ENCODE measurements around the gene MAGI2.

- TF ChIP-seq, protein P1, sequence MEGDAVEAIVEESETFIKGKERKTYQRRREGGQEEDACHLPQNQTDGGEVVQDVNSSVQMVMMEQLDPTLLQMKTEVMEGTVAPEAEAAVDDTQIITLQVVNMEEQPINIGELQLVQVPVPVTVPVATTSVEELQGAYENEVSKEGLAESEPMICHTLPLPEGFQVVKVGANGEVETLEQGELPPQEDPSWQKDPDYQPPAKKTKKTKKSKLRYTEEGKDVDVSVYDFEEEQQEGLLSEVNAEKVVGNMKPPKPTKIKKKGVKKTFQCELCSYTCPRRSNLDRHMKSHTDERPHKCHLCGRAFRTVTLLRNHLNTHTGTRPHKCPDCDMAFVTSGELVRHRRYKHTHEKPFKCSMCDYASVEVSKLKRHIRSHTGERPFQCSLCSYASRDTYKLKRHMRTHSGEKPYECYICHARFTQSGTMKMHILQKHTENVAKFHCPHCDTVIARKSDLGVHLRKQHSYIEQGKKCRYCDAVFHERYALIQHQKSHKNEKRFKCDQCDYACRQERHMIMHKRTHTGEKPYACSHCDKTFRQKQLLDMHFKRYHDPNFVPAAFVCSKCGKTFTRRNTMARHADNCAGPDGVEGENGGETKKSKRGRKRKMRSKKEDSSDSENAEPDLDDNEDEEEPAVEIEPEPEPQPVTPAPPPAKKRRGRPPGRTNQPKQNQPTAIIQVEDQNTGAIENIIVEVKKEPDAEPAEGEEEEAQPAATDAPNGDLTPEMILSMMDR (conservative IDR thresholded peaks at IDR 0.05; ENCODE audit: low read length) = no peak
- no peak for TF ChIP-seq EZH2phosphoT487 (IDR thresholded peaks at IDR 0.05; ENCODE audit: borderline replicate concordance, low read depth, low read length)
These were observed 1137.4 kb downstream of the MAGI2 start for GRCh38 chr7:78316110-78316509.
